Measurements from ENCODE around the gene HBQ1.
"Not testable (repeated sequence)": the region's sequence is repeated elsewhere in the genome, so short reads cannot be mapped to it uniquely, and the experiment has no call there.

Gene HBQ1

DNA sequence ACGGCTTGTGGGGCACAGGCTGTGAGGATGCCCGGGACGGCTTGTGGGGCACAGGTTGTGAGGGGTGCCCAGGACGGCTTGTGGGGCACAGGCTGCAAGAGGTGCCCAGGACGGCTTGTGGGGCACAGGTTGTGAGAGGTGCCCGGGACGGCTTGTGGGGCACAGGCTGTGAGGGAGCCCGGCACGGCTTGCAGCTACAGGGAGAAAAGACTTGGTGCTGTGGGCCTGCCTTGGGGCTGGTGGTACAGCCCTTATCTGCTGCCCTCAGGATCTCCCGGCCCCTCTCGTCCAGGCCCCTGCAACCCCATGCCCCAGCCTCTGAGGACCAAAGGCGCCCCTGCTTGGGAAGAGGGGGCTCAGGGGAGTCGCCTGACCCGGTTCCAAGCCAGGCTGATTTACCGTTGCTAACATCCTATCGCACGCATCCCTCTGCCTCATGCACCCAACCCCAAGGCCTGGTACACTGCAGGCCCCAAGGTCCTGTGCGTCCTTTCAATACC, 19.5 kb upstream of the HBQ1 start:
- no peak for DNase-seq (ENCODE audit: low read depth in 3 of 3)

GRCh38 chr16:162271-162991, 17.8 kb upstream of the HBQ1 start:
- DNase-seq (ENCODE audit: low read depth in 3 of 3), result no peak

DNA sequence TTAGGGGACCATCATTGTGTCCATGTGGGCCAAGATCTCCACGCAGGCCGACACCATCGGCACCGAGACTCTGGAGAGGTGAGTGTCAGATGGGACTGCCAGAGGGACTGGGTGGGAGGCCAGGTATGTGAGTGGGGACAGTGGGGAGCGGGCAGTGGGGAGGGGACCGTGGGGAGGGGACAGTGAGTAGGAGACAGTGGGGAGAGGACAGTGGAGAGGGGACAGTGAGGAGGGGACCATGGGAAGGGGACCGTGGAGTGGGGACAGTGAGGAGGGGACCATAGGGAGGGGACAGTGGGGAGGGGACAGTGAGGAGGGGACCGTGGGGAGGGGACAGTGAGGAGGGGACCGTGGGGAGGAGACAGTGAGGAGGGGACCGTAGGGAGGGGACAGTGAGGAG, 17.1 kb upstream of the HBQ1 start:
- DNase-seq (ENCODE audit: low read depth in 3 of 3), result not testable (repeated sequence)

DNA sequence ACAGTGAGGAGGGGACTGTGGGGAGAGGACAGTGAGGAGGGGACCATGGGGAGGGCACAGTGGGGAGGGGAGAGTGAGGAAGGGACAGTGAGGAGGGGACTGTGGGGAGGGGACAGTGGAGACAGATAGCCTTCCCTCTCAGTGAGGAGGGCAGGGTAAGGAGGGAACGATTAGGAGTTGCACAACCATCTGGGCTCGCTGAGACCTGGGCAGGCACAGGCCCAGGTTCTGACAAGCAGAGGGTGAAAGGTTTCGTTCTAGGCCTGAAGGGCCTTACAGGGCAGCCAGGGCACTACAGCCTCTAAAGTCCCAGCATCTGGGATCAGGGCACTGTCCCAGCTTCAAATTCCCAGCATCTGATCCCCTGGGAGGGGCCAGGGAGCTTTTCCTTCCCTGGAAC, 16.6 kb upstream of the HBQ1 start:
- DNase-seq (ENCODE audit: low read depth in 3 of 3), result not testable (repeated sequence)

DNA sequence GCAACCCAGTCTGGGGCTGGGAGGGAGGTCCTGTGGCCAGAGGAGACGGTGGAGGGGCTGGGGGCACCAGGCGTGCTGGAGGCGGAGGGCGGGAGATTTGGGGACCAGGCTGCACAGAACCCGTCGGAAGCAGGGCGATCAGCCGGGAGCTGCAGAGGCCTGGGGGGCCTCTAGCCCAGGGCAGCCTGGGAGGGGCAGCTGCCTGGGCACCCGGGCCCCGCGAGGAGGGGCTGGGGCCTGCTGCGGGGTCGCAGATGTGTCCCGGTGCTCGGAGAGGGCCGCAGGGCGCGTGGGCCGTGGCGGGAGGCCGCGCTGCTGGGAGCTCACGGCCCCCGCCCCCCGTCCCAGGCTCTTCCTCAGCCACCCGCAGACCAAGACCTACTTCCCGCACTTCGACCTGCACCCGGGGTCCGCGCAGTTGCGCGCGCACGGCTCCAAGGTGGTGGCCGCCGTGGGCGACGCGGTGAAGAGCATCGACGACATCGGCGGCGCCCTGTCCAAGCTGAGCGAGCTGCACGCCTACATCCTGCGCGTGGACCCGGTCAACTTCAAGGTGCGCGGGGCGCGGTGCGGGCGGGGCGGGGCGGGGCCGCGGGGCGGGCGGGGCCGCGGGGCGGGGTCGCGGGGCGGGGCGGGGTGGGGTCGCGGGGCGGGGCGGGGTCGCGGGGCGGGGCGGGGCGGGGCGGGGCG, 16.0 kb upstream of the HBQ1 start:
- DNase-seq (ENCODE audit: low read depth in 3 of 3), result not testable (repeated sequence)

GRCh38 chr16:164827-165538, 15.3 kb upstream of the HBQ1 start:
- DNase-seq (ENCODE audit: low read depth in 3 of 3), result no peak

DNA sequence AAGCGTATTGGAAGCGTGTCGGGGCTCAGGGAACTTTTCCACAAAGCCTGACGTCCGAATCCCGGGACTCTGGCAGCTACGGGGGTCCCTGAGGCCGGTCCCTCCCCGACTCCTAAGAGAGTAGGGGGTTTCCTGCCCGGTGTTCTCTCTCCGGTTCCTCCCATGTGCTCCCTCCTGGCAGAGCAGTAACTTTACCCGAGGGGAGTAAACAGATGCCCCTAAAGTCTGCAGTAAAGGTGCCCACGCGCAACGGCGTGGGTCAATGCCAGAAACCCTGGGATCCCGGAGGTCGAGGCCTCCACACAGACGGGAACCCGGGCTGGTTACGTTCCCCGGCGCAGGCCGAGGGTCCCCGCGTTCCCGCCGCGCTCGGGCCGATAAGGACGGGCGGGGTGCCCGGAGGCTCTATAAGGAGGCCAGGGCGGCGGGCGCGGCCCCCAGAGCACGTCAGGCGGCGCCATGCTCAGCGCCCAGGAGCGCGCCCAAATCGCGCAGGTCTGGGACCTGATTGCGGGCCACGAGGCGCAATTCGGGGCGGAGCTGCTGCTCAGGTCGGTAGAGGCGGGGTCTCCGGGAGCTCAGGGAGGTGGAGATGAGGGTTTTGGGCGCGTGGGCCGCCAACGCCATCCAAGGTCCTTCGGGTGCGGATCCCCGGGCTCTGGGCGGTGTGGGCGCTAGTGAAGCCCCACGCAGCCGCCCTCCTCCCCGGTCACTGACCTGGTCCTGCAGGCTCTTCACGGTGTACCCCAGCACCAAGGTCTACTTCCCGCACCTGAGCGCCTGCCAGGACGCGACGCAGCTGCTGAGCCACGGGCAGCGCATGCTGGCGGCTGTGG, 14.5 kb upstream of the HBQ1 start, which contains the start of gene HBM:
TSS of gene HBM (plus strand) at position 440 of the 836 bp plus-strand sequence. CDS start at position 460, 20 bp downstream.
- no peak for DNase-seq (ENCODE audit: low read depth in 3 of 3)

DNA sequence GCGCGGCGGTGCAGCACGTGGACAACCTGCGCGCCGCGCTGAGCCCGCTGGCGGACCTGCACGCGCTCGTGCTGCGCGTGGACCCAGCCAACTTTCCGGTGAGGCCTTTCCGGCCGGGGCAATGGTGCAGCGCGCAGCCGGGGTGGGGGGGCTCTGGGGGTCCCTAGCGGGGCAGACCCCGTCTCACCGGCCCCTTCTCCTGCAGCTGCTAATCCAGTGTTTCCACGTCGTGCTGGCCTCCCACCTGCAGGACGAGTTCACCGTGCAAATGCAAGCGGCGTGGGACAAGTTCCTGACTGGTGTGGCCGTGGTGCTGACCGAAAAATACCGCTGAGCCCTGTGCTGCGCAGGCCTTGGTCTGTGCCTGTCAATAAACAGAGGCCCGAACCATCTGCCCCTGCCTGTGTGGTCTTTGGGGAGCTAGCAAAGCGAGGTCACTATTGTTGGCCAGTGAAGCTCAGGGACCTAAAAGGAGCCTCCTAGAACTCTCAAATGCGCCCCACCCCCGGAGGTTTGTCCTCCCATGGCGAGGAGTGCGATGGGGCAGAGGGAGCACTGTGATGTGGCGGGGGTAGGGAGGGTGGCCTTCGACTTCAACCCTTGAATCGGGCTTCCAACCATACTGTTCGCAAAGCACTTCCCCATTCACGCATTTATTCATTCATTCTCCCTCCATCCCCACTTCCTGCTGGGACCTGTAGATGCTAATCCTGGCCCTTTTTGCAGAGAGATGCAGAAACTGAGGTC, 13.7 kb upstream of the HBQ1 start:
- no peak for DNase-seq (ENCODE audit: low read depth in 3 of 3)

- no peak for DNase-seq (ENCODE audit: low read depth in 3 of 3)
Measured at GRCh38 chr16:167122-167690, 13.1 kb upstream of the HBQ1 start.

GRCh38 chr16:168424-168823, 11.8 kb upstream of the HBQ1 start:
- DNase-seq (ENCODE audit: low read depth in 3 of 3), result no peak

DNA sequence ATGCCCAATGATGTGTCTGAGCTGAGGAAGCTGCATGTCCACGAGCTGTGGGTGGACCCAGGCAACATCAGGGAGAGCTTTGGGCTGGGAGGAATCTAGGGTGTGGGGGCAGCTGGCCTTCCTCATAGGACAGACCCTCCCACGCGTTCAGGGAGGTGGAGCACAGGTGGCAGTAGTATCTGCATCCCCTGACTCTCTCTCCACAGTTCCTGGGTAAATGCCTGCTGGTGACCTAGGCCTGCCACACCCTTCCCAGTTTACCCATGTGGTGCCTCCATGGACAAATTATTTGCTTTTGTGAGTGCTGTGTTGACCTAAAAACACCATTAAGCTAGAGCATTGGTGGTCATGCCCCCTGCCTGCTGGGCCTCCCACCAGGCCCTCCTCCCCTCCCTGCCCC, 11.2 kb upstream of the HBQ1 start:
- no peak for DNase-seq (ENCODE audit: low read depth in 3 of 3)

GRCh38 chr16:170088-170507, 10.2 kb upstream of the HBQ1 start:
- not testable (repeated sequence) for DNase-seq (ENCODE audit: low read depth in 3 of 3)

DNA sequence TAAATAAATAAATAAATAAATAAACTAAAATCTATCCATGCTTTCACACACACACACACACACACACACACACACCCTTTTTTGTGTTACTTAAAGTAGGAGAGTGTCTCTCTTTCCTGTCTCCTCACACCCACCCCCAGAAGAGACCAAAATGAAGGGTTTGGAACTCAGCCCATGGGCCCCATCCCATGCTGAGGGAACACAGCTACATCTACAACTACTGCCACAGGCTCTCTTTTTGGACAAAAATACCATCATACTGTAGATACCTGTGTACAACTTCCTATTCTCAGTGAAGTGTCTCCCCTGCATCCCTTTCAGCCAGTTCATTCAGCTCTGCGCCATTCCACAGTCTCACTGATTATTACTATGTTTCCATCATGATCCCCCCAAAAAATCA, 9.5 kb upstream of the HBQ1 start:
- DNase-seq (ENCODE audit: low read depth in 3 of 3), result no peak

GRCh38 chr16:172374-172941, 7.8 kb upstream of the HBQ1 start, which contains the start of gene HBA2:
HBA2 (plus strand) TSS chr16:172876; CDS start chr16:172913, 37 bp downstream.
- DNase-seq (ENCODE audit: low read depth in 3 of 3), result not testable (repeated sequence)

GRCh38 chr16:173211-173854, 6.9 kb upstream of the HBQ1 start:
- not testable (repeated sequence) for DNase-seq (ENCODE audit: low read depth in 3 of 3)

DNA sequence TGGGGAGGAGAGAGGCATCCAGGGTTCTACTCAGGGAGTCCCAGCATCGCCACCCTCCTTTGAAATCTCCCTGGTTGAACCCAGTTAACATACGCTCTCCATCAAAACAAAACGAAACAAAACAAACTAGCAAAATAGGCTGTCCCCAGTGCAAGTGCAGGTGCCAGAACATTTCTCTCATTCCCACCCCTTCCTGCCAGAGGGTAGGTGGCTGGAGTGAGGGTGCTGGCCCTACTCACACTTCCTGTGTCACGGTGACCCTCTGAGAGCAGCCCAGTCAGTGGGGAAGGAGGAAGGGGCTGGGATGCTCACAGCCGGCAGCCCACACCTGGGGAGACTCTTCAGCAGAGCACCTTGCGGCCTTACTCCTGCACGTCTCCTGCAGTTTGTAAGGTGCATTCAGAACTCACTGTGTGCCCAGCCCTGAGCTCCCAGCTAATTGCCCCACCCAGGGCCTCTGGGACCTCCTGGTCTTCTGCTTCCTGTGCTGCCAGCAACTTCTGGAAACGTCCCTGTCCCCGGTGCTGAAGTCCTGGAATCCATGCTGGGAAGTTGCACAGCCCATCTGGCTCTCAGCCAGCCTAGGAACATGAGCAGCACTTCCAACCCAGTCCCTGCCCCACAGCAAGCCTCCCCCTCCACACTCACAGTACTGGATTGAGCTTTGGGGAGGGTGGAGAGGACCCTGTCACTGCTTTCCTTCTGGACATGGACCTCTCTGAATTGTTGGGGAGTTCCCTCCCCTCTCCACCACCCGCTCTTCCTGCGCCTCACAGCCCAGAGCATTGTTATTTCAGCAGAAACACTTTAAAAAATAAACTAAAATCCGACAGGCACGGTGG, 6.1 kb upstream of the HBQ1 start:
- not testable (repeated sequence) for DNase-seq (ENCODE audit: low read depth in 3 of 3)

DNA sequence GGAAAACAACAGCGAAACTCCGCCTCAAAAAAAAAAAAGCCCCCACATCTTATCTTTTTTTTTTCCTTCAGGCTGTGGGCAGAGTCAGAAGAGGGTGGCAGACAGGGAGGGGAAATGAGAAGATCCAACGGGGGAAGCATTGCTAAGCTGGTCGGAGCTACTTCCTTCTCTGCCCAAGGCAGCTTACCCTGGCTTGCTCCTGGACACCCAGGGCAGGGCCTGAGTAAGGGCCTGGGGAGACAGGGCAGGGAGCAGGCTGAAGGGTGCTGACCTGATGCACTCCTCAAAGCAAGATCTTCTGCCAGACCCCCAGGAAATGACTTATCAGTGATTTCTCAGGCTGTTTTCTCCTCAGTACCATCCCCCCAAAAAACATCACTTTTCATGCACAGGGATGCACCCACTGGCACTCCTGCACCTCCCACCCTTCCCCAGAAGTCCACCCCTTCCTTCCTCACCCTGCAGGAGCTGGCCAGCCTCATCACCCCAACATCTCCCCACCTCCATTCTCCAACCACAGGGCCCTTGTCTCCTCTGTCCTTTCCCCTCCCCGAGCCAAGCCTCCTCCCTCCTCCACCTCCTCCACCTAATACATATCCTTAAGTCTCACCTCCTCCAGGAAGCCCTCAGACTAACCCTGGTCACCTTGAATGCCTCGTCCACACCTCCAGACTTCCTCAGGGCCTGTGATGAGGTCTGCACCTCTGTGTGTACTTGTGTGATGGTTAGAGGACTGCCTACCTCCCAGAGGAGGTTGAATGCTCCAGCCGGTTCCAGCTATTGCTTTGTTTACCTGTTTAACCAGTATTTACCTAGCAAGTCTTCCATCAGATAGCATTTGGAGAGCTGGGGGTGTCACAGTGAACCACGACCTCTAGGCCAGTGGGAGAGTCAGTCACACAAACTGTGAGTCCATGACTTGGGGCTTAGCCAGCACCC, 5.0 kb upstream of the HBQ1 start:
- DNase-seq (ENCODE audit: low read depth in 3 of 3), result no peak
